ENCODE results near the gene GJD4.

DNA sequence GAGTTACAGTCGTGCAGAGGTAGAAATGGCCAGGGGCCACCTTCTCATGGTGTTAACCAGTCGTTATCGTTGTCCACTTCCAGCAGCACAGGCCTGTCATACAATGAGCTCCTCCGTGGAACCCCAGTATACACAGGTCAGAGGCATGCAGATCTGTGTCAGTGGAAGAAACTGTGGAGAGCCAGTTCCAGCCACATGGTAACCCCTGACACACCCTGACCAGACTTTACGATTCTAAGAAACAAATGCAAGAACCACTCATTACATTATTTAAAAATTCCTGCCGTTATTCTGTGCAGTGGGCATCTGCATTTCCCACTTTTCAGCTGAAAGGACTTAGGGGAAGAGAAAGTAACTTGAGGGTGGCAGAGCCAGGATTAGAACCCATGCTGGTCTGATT lies 23.5 kb upstream of the GJD4 start:
- TF ChIP-seq, protein P1, sequence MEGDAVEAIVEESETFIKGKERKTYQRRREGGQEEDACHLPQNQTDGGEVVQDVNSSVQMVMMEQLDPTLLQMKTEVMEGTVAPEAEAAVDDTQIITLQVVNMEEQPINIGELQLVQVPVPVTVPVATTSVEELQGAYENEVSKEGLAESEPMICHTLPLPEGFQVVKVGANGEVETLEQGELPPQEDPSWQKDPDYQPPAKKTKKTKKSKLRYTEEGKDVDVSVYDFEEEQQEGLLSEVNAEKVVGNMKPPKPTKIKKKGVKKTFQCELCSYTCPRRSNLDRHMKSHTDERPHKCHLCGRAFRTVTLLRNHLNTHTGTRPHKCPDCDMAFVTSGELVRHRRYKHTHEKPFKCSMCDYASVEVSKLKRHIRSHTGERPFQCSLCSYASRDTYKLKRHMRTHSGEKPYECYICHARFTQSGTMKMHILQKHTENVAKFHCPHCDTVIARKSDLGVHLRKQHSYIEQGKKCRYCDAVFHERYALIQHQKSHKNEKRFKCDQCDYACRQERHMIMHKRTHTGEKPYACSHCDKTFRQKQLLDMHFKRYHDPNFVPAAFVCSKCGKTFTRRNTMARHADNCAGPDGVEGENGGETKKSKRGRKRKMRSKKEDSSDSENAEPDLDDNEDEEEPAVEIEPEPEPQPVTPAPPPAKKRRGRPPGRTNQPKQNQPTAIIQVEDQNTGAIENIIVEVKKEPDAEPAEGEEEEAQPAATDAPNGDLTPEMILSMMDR (IDR thresholded peaks at IDR 0.05; ENCODE audit: low read depth, low read length, poor library complexity, severe bottlenecking) = no peak
- no peak for TF ChIP-seq EZH2phosphoT487 (IDR thresholded peaks at IDR 0.05; ENCODE audit: borderline replicate concordance, low read length)
